Endothelial cell of umbilical vein (primary cell): ENCODE measurements around the gene USP48. TPM values are rescaled to one million over a fixed set of nuclear protein-coding genes. Genes with fewer than 3 reads are reported as not detected.

Experiments used
- BruUV-seq: library from RNA; stranded (reverse); fragments of 400-500 nt; replicated peaks from 2 replicates; lab custom pipeline; 2021; lab: Mats Ljungman, UMichigan
- CTCF ChIA-PET: fragments of 300-600, 350-600 bp; sonication (Branson Sonifier 250); formaldehyde crosslinking; loops from one replicate; lab custom pipeline; 2021; ENCODE audit warnings: antibody characterized with exemption, inconsistent platforms; lab: Charles Lee
- POLR2A ChIA-PET: fragments of 300-600, 350-600 bp; sonication (Branson Sonifier 250); formaldehyde crosslinking; loops from one replicate; lab custom pipeline; 2021; ENCODE audit warnings: antibody characterized with exemption, inconsistent platforms; lab: Charles Lee
- DNase-seq: peaks from one replicate; pipeline ENCODE4 v3.0.0-alpha.2; 2011; ENCODE audit warnings: low read depth, low spot score
- FAIRE-seq: peaks from 2 replicates; lab custom pipeline; 2011; peaks lifted over from hg19 to GRCh38; lab: Jason Lieb, UNC
- H2AFZ ChIP-seq: 2 replicates; pipeline ENCODE4 v1.6.0; 2012; ENCODE audit warnings: low read depth, low read length, control low read depth, inconsistent platforms
- H3K27ac ChIP-seq: 2 replicates; pipeline ENCODE4 v1.5.1; 2011; ENCODE audit warnings: low read depth, mild to moderate bottlenecking, control low read depth, low read length, moderate library complexity; ENCODE audit not compliant: insufficient read depth
- H3K27me3 ChIP-seq, 2 experiments: 2 replicates each; pipeline versions ENCODE4 v1.6.0 to v1.6.1; 2011; ENCODE audit warnings: low read length in 2 of 2, mixed read lengths in 1 of 2; ENCODE audit not compliant: control insufficient read depth in 2 of 2, insufficient read depth in 2 of 2
- H3K36me3 ChIP-seq, 2 experiments: 2 replicates in 1 of 2; 3 replicates in 1 of 2; pipeline ENCODE4 v1.5.1; 2011; ENCODE audit warnings: low read length in 2 of 2, mild to moderate bottlenecking in 1 of 2, moderate library complexity in 1 of 2; ENCODE audit not compliant: control insufficient read depth in 2 of 2, insufficient read depth in 2 of 2; ENCODE audit errors: extremely low read depth in 1 of 2
- H3K4me1 ChIP-seq: 3 replicates; pipeline ENCODE4 v1.5.1; 2011; ENCODE audit warnings: mild to moderate bottlenecking, low read length; ENCODE audit not compliant: control insufficient read depth, insufficient read depth; ENCODE audit errors: extremely low read depth
- H3K4me2 ChIP-seq: 2 replicates; pipeline ENCODE4 v1.6.1; 2011; ENCODE audit warnings: low read length, control low read depth, mixed read lengths; ENCODE audit not compliant: insufficient read depth
- H3K4me3 ChIP-seq, 3 experiments: fragments of 200-600 bp in 1 of 3; sonication (generic), shearing (Covaris generic) in 1 of 3; replicated peaks in 1 of 3; 2 replicates each; pipeline ENCODE4 v1.5.1; 2011 to 2016; ENCODE audit warnings: control low read depth in 3 of 3, low read length in 3 of 3, mild to moderate bottlenecking in 2 of 3, inconsistent platforms in 1 of 3, low read depth in 1 of 3, moderate library complexity in 1 of 3; ENCODE audit not compliant: insufficient read depth in 1 of 3
- H3K79me2 ChIP-seq: 2 replicates; pipeline ENCODE4 v1.6.0; 2012; ENCODE audit warnings: low read length, inconsistent platforms; ENCODE audit not compliant: control insufficient read depth, insufficient read depth
- H3K9ac ChIP-seq: replicated peaks from 2 replicates; pipeline ENCODE3; 2011; ENCODE audit warnings: low read length, control low read depth; ENCODE audit not compliant: insufficient read depth; ENCODE audit errors: extremely low read depth
- H3K9me1 ChIP-seq: replicated peaks from 3 replicates; pipeline ENCODE4 v1.6.0; 2011; ENCODE audit warnings: mild to moderate bottlenecking, low read length; ENCODE audit not compliant: control insufficient read depth, insufficient read depth; ENCODE audit errors: extremely low read depth
- H3K9me3 ChIP-seq: replicated peaks from 2 replicates; pipeline ENCODE4 v1.5.1; 2012; ENCODE audit warnings: low read length, inconsistent platforms; ENCODE audit not compliant: control insufficient read depth, insufficient read depth
- H4K20me1 ChIP-seq: replicated peaks from 2 replicates; pipeline ENCODE3; 2011; ENCODE audit warnings: mild to moderate bottlenecking, low read length; ENCODE audit not compliant: control insufficient read depth, insufficient read depth; ENCODE audit errors: extremely low read depth
- EZH2 ChIP-seq: IDR thresholded peaks from 2 replicates; pipeline ENCODE4 v1.6.1; 2012; ENCODE audit warnings: borderline replicate concordance, low read depth, mild to moderate bottlenecking, moderate library complexity, low read length, inconsistent platforms; ENCODE audit not compliant: severe bottlenecking
- FOS ChIP-seq: IDR thresholded peaks from 2 replicates; pipeline ENCODE4 v1.6.1; 2011; ENCODE audit warnings: mild to moderate bottlenecking, low read length, moderate library complexity, borderline replicate concordance; ENCODE audit not compliant: insufficient read depth
- GATA2 ChIP-seq: IDR thresholded peaks from 2 replicates; pipeline ENCODE4 v1.7.0; 2011; ENCODE audit warnings: low read depth, mild to moderate bottlenecking, moderate library complexity, mixed read lengths, low read length; ENCODE audit not compliant: insufficient read length, insufficient read depth
- JUN ChIP-seq: IDR thresholded peaks from 2 replicates; pipeline ENCODE4 v1.6.1; 2011; ENCODE audit warnings: borderline replicate concordance, low read depth; ENCODE audit not compliant: insufficient read length, insufficient read depth
- POLR2A ChIP-seq: IDR thresholded peaks from 2 replicates; pipeline ENCODE4 v1.6.1; 2012; ENCODE audit warnings: low read depth, mild to moderate bottlenecking, control low read depth, low read length
- POLR2AphosphoS5 ChIP-seq: IDR thresholded peaks from 2 replicates; pipeline ENCODE4 v1.6.1; 2012; ENCODE audit warnings: low read depth, mild to moderate bottlenecking, control low read depth, low read length, moderate library complexity; ENCODE audit not compliant: insufficient read depth
- dilution Hi-C: fragments of 300-500 bp; cut with MboI; formaldehyde crosslinking; loops from one replicate; pipeline ENCODE4 v1.15.0; 2019; ENCODE audit warnings: low sequenced_read_pairs; ENCODE audit not compliant: extremely low pct_ligation_motif_present
- intact Hi-C: fragments of 100-400 bp; cut with micrococcal nuclease; formaldehyde crosslinking; loops from one replicate; pipeline ENCODE4 v1.10.0; 2022
- polyA plus RNA-seq, 4 experiments: library from polyadenylated mRNA; depleted of rRNA in 3 of 4; stranded (reverse) in 3 of 4; unstranded in 1 of 4; fragments of >200 nt; gene quantifications; 2 replicates each; pipeline versions ENCODE4 v1.2.1 to v1.2.3, GENCODE V29; 2011 to 2012; ENCODE audit warnings: missing spikeins in 1 of 4
- total RNA-seq: library from RNA; stranded (reverse); gene quantifications from 2 replicates; pipeline ENCODE4 v1.2.3, GENCODE V29; 2021
- TF ChIP-seq, protein P1 (sequence below), 2 donors: IDR thresholded peaks; 1 replicate in 1 of 2; 2 replicates in 1 of 2; pipeline ENCODE4 v1.5.1; 2011; ENCODE audit warnings: low read length in 2 of 2, mild to moderate bottlenecking in 2 of 2, moderate library complexity in 2 of 2, control low read depth in 1 of 2, inconsistent platforms in 1 of 2, low read depth in 1 of 2; ENCODE audit not compliant: insufficient read depth in 1 of 2; ENCODE audit errors: extremely low read depth in 1 of 2
- TF ChIP-seq, protein P2 (sequence below): IDR thresholded peaks from 2 replicates; pipeline ENCODE4 v1.6.1; 2011; ENCODE audit not compliant: insufficient read depth, insufficient read length

USP48 gene
- total and polyA plus RNA-seq, 2 donors (not counting 3 experiments of a cell fraction or from before 2014, with no cell fraction given) = 27.2 to 149 TPM

GRCh38 chr1:21662426-21663247 lies 120.3 kb downstream of the USP48 start:
- no peaks in the 10 kb centered on the region for H3K79me2 ChIP-seq
- H3K4me2 ChIP-seq = no peak overlapping the region
- no peak for DNase-seq
- H3K9me1 ChIP-seq = no peaks in the 10 kb centered on the region
- POLR2A ChIA-PET = interaction anchor here (0.6 kb wide), 1 partner anchor 398 kb away, joined by 11 read pairs; no protein-coding TSS in a partner anchor
- H3K9me3 ChIP-seq = no peaks in the 10 kb centered on the region
- H3K27ac ChIP-seq = no peak overlapping the region
- no TSS peak for BruUV-seq
- TF ChIP-seq, protein P1, sequence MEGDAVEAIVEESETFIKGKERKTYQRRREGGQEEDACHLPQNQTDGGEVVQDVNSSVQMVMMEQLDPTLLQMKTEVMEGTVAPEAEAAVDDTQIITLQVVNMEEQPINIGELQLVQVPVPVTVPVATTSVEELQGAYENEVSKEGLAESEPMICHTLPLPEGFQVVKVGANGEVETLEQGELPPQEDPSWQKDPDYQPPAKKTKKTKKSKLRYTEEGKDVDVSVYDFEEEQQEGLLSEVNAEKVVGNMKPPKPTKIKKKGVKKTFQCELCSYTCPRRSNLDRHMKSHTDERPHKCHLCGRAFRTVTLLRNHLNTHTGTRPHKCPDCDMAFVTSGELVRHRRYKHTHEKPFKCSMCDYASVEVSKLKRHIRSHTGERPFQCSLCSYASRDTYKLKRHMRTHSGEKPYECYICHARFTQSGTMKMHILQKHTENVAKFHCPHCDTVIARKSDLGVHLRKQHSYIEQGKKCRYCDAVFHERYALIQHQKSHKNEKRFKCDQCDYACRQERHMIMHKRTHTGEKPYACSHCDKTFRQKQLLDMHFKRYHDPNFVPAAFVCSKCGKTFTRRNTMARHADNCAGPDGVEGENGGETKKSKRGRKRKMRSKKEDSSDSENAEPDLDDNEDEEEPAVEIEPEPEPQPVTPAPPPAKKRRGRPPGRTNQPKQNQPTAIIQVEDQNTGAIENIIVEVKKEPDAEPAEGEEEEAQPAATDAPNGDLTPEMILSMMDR (IDR thresholded peaks at IDR 0.05; ENCODE audit: extremely low read depth in 1 of 2, insufficient read depth in 1 of 2, low read depth in 1 of 2, low read length in 2 of 2) = no peak
- peaks cover 9 to 11% of the 10 kb centered on the region in 2 experiments for H3K27me3 ChIP-seq
- no peak overlapping the region for H2AFZ ChIP-seq
- FAIRE-seq = no peak
- H3K9ac ChIP-seq = no peak overlapping the region
- H3K36me3 ChIP-seq = no peaks in the 10 kb centered on the region
- H4K20me1 ChIP-seq = no peaks in the 10 kb centered on the region
- no peaks in the 10 kb centered on the region for H3K4me1 ChIP-seq
- intact Hi-C loops = no loop called here
- CTCF ChIA-PET = interaction anchor here (0.7 to 5.4 kb wide), 4 partner anchors 15 to 294 kb away, joined by 3 to 34 read pairs (median 4); no protein-coding TSS in a partner anchor
- H3K4me3 ChIP-seq = no peak overlapping the region
- dilution Hi-C loops = no loop called here

- POLR2A ChIA-PET = no interaction called here
- H3K4me3 ChIP-seq = no peak overlapping the region
- dilution Hi-C loops = no loop called here
- H3K79me2 ChIP-seq = no peaks in the 10 kb centered on the region
- no peak overlapping the region for H3K9ac ChIP-seq
- no peak overlapping the region for H3K27ac ChIP-seq
- H3K27me3 ChIP-seq = peaks cover 7 to 8% of the 10 kb centered on the region in 2 experiments
- no peak overlapping the region for H3K4me2 ChIP-seq
- no peaks in the 10 kb centered on the region for H3K9me3 ChIP-seq
- no peaks in the 10 kb centered on the region for H4K20me1 ChIP-seq
- intact Hi-C loops = no loop called here
- no peak overlapping the region for H2AFZ ChIP-seq
- FAIRE-seq (no peak), DNase-seq (no peak)
- H3K4me1 ChIP-seq = no peaks in the 10 kb centered on the region
- H3K9me1 ChIP-seq = no peaks in the 10 kb centered on the region
- no TSS peak for BruUV-seq
- CTCF ChIA-PET = interaction anchor here (0.7 to 5.4 kb wide), 4 partner anchors 14 to 293 kb away, joined by 3 to 34 read pairs (median 5); no protein-coding TSS in a partner anchor
- no peaks in the 10 kb centered on the region for H3K36me3 ChIP-seq
- TF ChIP-seq POLR2AphosphoS5 = no peak
- no peak for TF ChIP-seq POLR2A
- TF ChIP-seq EZH2 = no peak
- TF ChIP-seq JUN = no peak
- TF ChIP-seq FOS = no peak
- no peak for TF ChIP-seq GATA2
- TF ChIP-seq, protein P2, sequence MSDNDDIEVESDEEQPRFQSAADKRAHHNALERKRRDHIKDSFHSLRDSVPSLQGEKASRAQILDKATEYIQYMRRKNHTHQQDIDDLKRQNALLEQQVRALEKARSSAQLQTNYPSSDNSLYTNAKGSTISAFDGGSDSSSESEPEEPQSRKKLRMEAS = no peak
Measured at GRCh38 chr1:21661886-21662285, 121.1 kb downstream of the USP48 start.
